A673 (cell line): Measurements from ENCODE around the gene ASTN2. TPM values are rescaled to one million over a fixed set of nuclear protein-coding genes. Genes with fewer than 3 reads are reported as not detected.

Experiments
- BruUV-seq: library from RNA; stranded (reverse); fragments of 400-500 nt; replicated peaks from 2 replicates; lab custom pipeline; 2021; lab: Mats Ljungman, UMichigan
- CTCF ChIA-PET: fragments of 300-600 bp; sonication (Branson Sonifier 250); formaldehyde crosslinking; loops from one replicate; lab custom pipeline; 2022; ENCODE audit warnings: antibody characterized with exemption; lab: Charles Lee
- POLR2A ChIA-PET: fragments of 300-600 bp; sonication (Branson Sonifier 250); formaldehyde crosslinking; loops from one replicate; lab custom pipeline; 2022; ENCODE audit warnings: antibody characterized with exemption; ENCODE audit not compliant: low non-redundant PET; lab: Charles Lee
- DNase-seq: peaks from one replicate; pipeline ENCODE4 v3.0.0-alpha.2; 2015; ENCODE audit warnings: low spot score
- H3K27ac ChIP-seq: fragments of 200-600 bp; sonication (generic); 2 replicates; pipeline ENCODE4 v1.5.1; 2016; ENCODE audit warnings: mixed run types, low read depth, mild to moderate bottlenecking, mixed read lengths, antibody characterized with exemption, low read length; ENCODE audit not compliant: poor library complexity, severe bottlenecking
- H3K27me3 ChIP-seq: fragments of 200-600 bp; sonication (generic); replicated peaks from 2 replicates; pipeline ENCODE4 v1.6.1; 2017; ENCODE audit warnings: mixed run types, low read depth, mild to moderate bottlenecking, mixed read lengths, antibody characterized with exemption, low read length; ENCODE audit not compliant: insufficient read depth, poor library complexity
- H3K36me3 ChIP-seq: fragments of 200-600 bp; sonication (generic); 2 replicates; pipeline ENCODE4 v1.6.1; 2016; ENCODE audit warnings: mixed run types, mild to moderate bottlenecking, mixed read lengths, antibody characterized with exemption, low read length; ENCODE audit not compliant: insufficient read depth, poor library complexity, severe bottlenecking
- H3K4me1 ChIP-seq: fragments of 200-600 bp; sonication (generic); 2 replicates; pipeline ENCODE4 v1.6.1; 2017; ENCODE audit warnings: mixed run types, mild to moderate bottlenecking, mixed read lengths, antibody characterized with exemption, low read length; ENCODE audit not compliant: insufficient read depth, poor library complexity, severe bottlenecking
- H3K4me3 ChIP-seq: fragments of 200-600 bp; sonication (generic); 2 replicates; pipeline ENCODE4 v1.5.1; 2016; ENCODE audit warnings: low read depth, mixed run types, mild to moderate bottlenecking, mixed read lengths, low read length; ENCODE audit not compliant: poor library complexity, severe bottlenecking
- H3K9me3 ChIP-seq: fragments of 200-600 bp; sonication (generic); 2 replicates; pipeline ENCODE4 v1.6.1; 2016; ENCODE audit warnings: mixed run types, low read depth, mild to moderate bottlenecking, mixed read lengths, antibody characterized with exemption, low read length; ENCODE audit not compliant: poor library complexity, severe bottlenecking
- EZH2 ChIP-seq: fragments of 200-600 bp; sonication (generic); IDR thresholded peaks from 2 replicates; pipeline ENCODE4 v1.6.1; 2017; ENCODE audit warnings: borderline replicate concordance, low read depth, mild to moderate bottlenecking, mixed read lengths, antibody characterized with exemption, low read length; ENCODE audit not compliant: poor library complexity, severe bottlenecking
- intact Hi-C: fragments of 100-400 bp; cut with micrococcal nuclease; formaldehyde crosslinking; loops from one replicate; pipeline ENCODE4 v1.10.0; 2022; ENCODE audit not compliant: unreplicated experiment
- total RNA-seq: library from RNA; stranded (reverse); gene quantifications from 2 replicates; pipeline ENCODE4 v1.2.3, GENCODE V29; 2021
- TF ChIP-seq, protein P1 (sequence below): fragments of 300-800, 200-600 bp; sonication (generic); conservative IDR thresholded peaks from 2 replicates; pipeline ENCODE4 v1.5.1; 2017; ENCODE audit warnings: low read depth, mild to moderate bottlenecking, antibody characterized with exemption, low read length, moderate library complexity, mixed read lengths

Gene ASTN2
- total RNA-seq, 1 experiment from 2014 or later: 3.4 TPM

DNA sequence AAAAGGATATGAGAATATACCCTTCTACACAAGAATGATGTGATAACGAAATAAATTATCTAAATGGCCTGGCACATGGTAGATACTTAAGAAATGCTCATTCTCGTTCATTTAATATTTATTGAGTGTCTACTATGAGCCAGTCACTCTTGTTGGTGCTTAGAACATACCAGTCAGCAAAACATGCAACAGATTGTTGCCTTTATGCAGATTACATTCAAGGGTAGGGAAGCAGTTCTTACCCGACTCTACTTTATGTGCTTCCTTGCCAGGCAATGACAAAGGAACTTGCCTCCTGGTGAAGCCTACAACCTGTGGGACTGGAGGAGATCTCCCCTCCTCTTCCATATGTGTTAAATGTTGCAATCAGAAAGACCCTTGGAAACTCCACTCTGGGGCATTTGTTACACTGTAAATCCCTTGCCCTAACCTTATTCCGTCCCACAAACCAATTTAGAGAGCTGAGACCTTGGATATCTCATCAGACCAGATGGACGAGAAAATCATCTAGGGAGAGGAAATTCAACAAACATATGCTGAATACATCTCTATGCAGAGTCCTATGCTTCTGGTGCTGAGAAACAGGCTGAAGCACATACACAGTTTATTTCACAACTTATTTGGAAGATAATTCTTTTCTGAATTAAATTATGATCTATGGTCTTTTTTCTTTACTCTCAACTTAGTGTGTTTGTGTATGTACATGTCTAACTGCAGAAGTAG, 855.9 kb downstream of the ASTN2 start:
- Histone ChIP-seq H3K27me3 (no peaks in the 10 kb centered on the region), H3K36me3 (no peaks in the 10 kb centered on the region), H3K4me1 (no peaks in the 10 kb centered on the region), H3K4me3 (no peak overlapping the region), H3K9me3 (no peaks in the 10 kb centered on the region), H3K27ac (no peak overlapping the region)
- ChIA-PET CTCF (no interaction called here), POLR2A (no interaction called here)
- BruUV-seq: no TSS peak
- no peak for DNase-seq
- TF ChIP-seq EZH2: no peak
- TF ChIP-seq, protein P1, sequence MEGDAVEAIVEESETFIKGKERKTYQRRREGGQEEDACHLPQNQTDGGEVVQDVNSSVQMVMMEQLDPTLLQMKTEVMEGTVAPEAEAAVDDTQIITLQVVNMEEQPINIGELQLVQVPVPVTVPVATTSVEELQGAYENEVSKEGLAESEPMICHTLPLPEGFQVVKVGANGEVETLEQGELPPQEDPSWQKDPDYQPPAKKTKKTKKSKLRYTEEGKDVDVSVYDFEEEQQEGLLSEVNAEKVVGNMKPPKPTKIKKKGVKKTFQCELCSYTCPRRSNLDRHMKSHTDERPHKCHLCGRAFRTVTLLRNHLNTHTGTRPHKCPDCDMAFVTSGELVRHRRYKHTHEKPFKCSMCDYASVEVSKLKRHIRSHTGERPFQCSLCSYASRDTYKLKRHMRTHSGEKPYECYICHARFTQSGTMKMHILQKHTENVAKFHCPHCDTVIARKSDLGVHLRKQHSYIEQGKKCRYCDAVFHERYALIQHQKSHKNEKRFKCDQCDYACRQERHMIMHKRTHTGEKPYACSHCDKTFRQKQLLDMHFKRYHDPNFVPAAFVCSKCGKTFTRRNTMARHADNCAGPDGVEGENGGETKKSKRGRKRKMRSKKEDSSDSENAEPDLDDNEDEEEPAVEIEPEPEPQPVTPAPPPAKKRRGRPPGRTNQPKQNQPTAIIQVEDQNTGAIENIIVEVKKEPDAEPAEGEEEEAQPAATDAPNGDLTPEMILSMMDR: no peak
- intact Hi-C loops: no loop called here

DNA sequence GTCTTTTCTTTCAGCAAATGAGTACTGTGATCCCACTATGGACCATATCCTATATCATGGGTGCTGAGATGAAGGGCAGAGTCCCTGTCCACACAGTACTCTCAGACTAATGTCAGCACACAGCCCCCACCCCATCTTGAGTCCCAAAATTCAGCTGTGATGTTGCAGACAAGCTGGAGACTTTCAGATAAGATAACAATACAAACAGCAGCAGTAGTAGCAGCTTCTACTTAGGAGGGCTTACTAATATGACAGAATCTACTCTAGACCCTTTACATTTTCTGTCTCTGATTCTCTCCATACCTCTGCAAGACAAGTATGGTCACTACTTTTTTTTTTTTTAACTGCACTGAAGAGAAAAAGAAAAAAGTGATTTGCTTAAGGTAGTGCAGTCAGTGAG, 856.8 kb downstream of the ASTN2 start:
- BruUV-seq: no TSS peak
- no peak overlapping the region for H3K4me3 ChIP-seq
- no peak for TF ChIP-seq EZH2
- TF ChIP-seq, protein P1: no peak
- no peaks in the 10 kb centered on the region for H3K4me1 ChIP-seq
- no peak overlapping the region for H3K27ac ChIP-seq
- ChIA-PET CTCF (no interaction called here), POLR2A (no interaction called here)
- H3K36me3 ChIP-seq: no peaks in the 10 kb centered on the region
- no peaks in the 10 kb centered on the region for H3K27me3 ChIP-seq
- DNase-seq: no peak
- H3K9me3 ChIP-seq: no peaks in the 10 kb centered on the region
- intact Hi-C loops: no loop called here

DNA sequence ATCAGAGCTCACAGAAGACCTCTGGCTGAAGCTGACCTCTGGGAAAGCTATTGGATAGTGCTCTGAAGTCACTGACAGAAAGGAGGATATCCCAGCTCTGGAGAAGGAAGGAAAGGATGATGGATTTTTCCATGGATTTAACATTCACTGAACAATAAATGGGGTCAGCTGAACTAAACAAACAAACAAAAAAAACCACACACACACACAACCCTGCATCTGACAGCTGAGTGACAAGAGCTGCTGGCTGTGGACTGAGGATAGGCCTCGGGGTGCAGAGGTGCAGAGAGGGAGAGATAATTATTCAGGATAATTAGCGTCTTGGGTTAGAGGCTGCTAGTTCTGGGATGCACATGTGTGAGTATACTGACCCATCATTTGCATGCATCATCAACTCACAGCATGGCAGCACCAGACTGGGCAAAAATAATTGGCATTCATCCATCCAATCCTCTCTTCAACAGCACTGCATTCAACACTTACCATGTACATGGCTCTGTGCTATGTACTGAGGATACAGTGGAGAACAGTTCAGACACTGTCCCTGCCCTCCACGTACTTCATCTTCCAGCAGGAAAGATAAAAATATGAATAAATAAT, 859.2 kb downstream of the ASTN2 start:
- no peak for TF ChIP-seq EZH2
- TF ChIP-seq, protein P1: no peak

More for the DNA sequence above, 859.2 kb downstream of the ASTN2 start:
- CTCF ChIA-PET: no interaction called here
- DNase-seq: no peak
- intact Hi-C loops: no loop called here
- no peaks in the 10 kb centered on the region for H3K27me3 ChIP-seq
- H3K27ac ChIP-seq: no peak overlapping the region
- no peaks in the 10 kb centered on the region for H3K4me1 ChIP-seq
- H3K36me3 ChIP-seq: no peaks in the 10 kb centered on the region
- no peaks in the 10 kb centered on the region for H3K9me3 ChIP-seq
- H3K4me3 ChIP-seq: no peak overlapping the region
- POLR2A ChIA-PET: no interaction called here
- BruUV-seq: no TSS peak
